GM12875 (cell line): ENCODE measurements around the gene COL4A3.

Experiments
- H3K4me3 ChIP-seq: one replicate; pipeline ENCODE4 v1.5.1; 2011; ENCODE audit warnings: low read depth, low read length, control low read depth
- TF ChIP-seq, protein P1 (sequence below): IDR thresholded peaks from 2 replicates; pipeline ENCODE4 v1.5.1; 2011; ENCODE audit warnings: low read depth, mild to moderate bottlenecking, control low read depth, inconsistent platforms, low read length, moderate library complexity, borderline replicate concordance; ENCODE audit not compliant: insufficient read depth

The COL4A3 gene

DNA sequence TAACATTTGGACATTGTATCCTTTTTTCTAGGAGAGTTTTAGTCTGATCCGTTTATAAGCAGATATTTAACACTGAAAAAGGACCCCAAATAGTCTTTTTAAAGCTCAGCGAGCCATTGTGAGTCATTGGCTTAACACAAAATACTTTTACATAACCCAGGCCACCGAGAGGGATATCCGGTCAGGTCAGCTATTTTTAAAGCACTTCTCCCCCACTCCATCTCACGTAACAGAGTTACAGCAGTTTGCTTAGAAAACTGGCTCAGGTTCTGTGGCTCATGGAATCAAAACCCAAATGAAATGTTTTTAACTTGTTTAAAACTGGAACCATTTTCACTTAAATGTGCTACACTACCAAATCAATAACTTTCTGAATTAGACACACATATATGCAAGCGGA is 23.9 kb downstream of the COL4A3 start:
- no peak overlapping the region for H3K4me3 ChIP-seq

DNA sequence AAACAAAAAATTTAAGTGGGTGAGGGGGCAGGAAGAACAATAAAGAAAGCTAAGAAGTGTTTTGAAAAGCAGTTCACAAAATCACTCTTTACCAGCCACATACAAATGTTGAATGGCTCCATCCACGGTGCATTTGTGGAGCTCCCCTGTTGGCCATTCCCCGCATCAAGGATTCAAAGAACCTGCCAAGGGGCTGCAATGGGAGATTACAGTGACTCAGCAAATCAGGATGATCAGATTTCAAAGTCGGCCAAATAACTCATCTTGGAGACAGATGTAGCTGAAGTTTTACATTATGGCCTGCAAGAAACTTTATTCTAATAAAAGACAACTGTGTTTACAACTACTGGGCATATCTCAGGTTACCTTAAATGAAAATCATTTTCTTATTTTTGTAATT is 26.9 kb downstream of the COL4A3 start:
- TF ChIP-seq, protein P1, sequence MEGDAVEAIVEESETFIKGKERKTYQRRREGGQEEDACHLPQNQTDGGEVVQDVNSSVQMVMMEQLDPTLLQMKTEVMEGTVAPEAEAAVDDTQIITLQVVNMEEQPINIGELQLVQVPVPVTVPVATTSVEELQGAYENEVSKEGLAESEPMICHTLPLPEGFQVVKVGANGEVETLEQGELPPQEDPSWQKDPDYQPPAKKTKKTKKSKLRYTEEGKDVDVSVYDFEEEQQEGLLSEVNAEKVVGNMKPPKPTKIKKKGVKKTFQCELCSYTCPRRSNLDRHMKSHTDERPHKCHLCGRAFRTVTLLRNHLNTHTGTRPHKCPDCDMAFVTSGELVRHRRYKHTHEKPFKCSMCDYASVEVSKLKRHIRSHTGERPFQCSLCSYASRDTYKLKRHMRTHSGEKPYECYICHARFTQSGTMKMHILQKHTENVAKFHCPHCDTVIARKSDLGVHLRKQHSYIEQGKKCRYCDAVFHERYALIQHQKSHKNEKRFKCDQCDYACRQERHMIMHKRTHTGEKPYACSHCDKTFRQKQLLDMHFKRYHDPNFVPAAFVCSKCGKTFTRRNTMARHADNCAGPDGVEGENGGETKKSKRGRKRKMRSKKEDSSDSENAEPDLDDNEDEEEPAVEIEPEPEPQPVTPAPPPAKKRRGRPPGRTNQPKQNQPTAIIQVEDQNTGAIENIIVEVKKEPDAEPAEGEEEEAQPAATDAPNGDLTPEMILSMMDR: no peak
- no peak overlapping the region for H3K4me3 ChIP-seq

More for the DNA sequence above, 23.9 kb downstream of the COL4A3 start:
- TF ChIP-seq, protein P1: no peak

DNA sequence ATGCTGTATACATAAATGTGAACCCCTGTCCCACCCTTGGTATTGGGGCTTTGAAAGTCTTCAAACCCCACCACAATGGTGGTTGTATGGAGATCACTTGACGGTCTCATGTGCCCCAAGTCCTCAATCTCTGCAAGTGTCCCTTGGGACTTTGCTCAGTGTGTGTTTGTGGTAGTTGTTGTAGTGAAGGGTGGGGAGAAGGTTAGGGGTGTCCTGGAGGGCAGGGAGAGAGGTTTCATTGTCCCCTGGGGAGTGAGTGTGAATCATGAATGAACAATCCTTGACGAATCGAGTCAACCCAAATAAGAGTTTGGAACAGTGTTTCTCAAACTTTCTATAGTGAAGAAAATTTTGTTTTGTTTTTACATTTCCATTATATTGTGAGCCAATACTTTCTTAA is 28.1 kb downstream of the COL4A3 start:
- TF ChIP-seq, protein P1: no peak
- no peak overlapping the region for H3K4me3 ChIP-seq

DNA sequence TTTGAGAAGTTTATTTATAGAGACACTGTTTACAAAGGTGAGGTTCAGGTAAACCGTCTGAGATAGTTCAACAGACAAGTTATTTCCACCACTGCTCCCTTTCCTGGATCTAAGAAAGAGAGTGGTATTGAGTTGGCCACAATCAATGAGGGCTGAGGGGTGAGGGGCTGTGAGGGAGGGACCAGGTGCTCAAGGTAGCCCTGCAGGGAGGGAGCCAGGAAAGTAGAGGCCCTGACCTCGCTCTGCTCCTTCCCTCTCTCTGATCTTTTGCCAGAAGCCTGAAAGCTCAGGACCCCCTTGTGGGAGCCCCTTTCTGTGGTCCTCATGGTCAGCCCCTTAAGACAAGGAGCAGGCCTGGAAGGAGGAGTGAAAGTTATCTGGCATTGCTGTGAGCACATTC is 29.8 kb downstream of the COL4A3 start:
- no peak overlapping the region for H3K4me3 ChIP-seq
- TF ChIP-seq, protein P1: no peak

DNA sequence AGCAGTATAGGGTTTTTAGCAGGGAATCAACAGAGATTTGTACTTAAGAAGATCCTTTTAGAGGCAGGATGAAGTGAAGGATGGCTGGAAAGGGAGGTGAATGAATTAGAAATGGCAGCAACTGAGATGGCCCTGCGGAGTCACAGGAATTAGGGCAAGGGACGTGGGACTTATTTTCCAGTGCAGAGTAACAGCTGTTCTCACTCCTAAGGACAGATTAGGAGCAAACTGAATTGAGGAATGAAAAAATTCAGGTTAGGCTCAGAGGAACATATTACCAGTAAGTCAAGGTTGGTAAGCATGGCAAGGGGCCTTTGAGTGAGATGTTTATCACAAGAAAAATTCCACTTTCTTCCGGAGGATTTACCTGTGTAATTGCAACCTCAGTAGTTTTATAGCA is 34.4 kb downstream of the COL4A3 start:
- TF ChIP-seq, protein P1: no peak
- no peak overlapping the region for H3K4me3 ChIP-seq

DNA sequence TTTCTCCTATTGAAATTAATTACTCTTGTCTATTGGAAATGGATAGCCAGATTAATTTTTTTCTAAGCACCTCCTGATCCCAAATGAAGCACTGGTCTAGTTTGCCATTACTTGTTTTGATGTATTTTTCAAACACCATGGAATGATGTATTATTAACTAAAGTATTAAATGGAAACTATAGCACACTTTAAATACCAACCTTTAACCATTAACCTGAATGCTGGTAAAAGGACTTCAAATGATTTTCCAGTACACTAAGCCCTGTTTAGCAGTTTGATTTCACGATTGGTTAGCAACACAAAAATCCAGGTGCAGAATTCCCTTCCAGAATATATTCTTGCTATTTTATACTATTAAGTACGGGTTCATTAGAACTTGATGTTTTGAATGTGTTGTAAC is 37.3 kb downstream of the COL4A3 start:
- TF ChIP-seq, protein P1: no peak
- H3K4me3 ChIP-seq: no peak overlapping the region

DNA sequence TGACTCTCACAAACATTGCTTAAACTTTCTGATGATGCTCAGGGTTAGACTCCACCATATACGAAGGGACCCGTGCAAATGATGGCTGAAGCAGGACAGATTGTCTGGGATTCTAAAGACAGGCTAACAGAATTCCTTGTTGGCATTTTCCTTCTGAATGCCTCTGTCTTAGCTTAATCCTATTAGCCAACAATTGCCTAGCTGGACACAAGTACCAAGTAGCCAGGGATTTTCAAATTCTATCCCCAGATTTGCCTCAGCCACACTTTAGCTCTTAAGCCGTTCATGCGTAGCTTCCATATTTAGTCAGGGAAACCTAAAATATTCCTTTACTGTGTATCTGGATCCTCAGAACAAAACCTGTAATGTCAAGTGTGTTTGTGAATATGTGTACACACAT is 40.0 kb downstream of the COL4A3 start:
- no peak overlapping the region for H3K4me3 ChIP-seq
- TF ChIP-seq, protein P1: no peak
